GM12878 (cell line): ENCODE results near the gene SLC51A. TPM values are rescaled to one million over a fixed set of nuclear protein-coding genes. Genes with fewer than 3 reads are reported as not detected.

ENCODE experiments used
- ATAC-seq: fragments of 200-7000 bp; cut with Tn5 transposase; 3 replicates; pipeline ENCODE4 v1.9.1; 2020; ENCODE audit warnings: mild to moderate bottlenecking, moderate library complexity
- BruUV-seq: library from RNA; stranded (reverse); fragments of 400-500 nt; replicated peaks from 2 replicates; lab custom pipeline; 2021; lab: Mats Ljungman, UMichigan
- CTCF ChIA-PET: fragments of 300-600 bp; sonication (Branson Sonifier 250); formaldehyde crosslinking; extraction: SDS; loops from one replicate; lab custom pipeline; 2021; ENCODE audit warnings: inconsistent platforms; lab: Yijun Ruan, JAX
- POLR2A ChIA-PET: fragments of 350-600 bp; formaldehyde crosslinking; extraction: SDS; loops from one replicate; lab custom pipeline; 2021; ENCODE audit warnings: inconsistent platforms; lab: Charles Lee
- RAD21 ChIA-PET: fragments of 300-600 bp; sonication (Branson Sonifier 250); formaldehyde crosslinking; loops from one replicate; lab custom pipeline; 2023; ENCODE audit warnings: antibody characterized with exemption; ENCODE audit not compliant: unreplicated experiment; lab: Charles Lee
- SMC1A ChIA-PET: fragments of 300-600 bp; sonication (Branson Sonifier 250); formaldehyde crosslinking; loops from one replicate; lab custom pipeline; 2023; ENCODE audit not compliant: unreplicated experiment, uncharacterized antibody; lab: Charles Lee
- DNase-seq: peaks from one replicate; pipeline ENCODE4 v3.0.0-alpha.2; 2011; ENCODE audit warnings: low read depth, low spot score
- FAIRE-seq: peaks from 3 replicates; lab custom pipeline; 2011; peaks lifted over from hg19 to GRCh38; lab: Jason Lieb, UNC
- H2AFZ ChIP-seq: 2 replicates; pipeline ENCODE4 v1.6.0; 2011; ENCODE audit warnings: low read depth, low read length, control low read depth; ENCODE audit not compliant: control insufficient read depth
- H3K27ac ChIP-seq: 2 replicates; pipeline ENCODE4 v1.5.1; 2011; ENCODE audit warnings: control low read depth; ENCODE audit not compliant: control insufficient read depth, insufficient read depth
- H3K27me3 ChIP-seq, 2 experiments: replicated peaks in 1 of 2; 2 replicates each; pipeline versions ENCODE4 v1.6.0 to v1.6.1; 2011; ENCODE audit warnings: low read length in 1 of 2; ENCODE audit not compliant: control insufficient read depth in 2 of 2, insufficient read depth in 2 of 2
- H3K36me3 ChIP-seq, 2 experiments: 2 replicates each; pipeline ENCODE4 v1.5.1; 2011; ENCODE audit warnings: low read length in 1 of 2; ENCODE audit not compliant: control insufficient read depth in 2 of 2, insufficient read depth in 2 of 2
- H3K4me1 ChIP-seq: 2 replicates; pipeline ENCODE4 v1.6.1; 2011; ENCODE audit warnings: mild to moderate bottlenecking, low read length, moderate library complexity, mixed read lengths; ENCODE audit not compliant: control insufficient read depth, insufficient read depth
- H3K4me2 ChIP-seq: 2 replicates; pipeline ENCODE4 v1.6.0; 2011; ENCODE audit warnings: control low read depth; ENCODE audit not compliant: control insufficient read depth, insufficient read depth
- H3K4me3 ChIP-seq: fragments of 200-600 bp; sonication (generic); 2 replicates; pipeline ENCODE4 v1.5.1; 2016
- H3K79me2 ChIP-seq: 2 replicates; pipeline ENCODE4 v1.6.0; 2011; ENCODE audit warnings: low read length; ENCODE audit not compliant: control insufficient read depth, insufficient read depth
- H3K9ac ChIP-seq: 2 replicates; pipeline ENCODE4 v1.8.0; 2011; ENCODE audit warnings: low read length, control low read depth, mixed read lengths; ENCODE audit not compliant: control insufficient read depth, insufficient read depth
- H3K9me3 ChIP-seq: replicated peaks from 3 replicates; pipeline ENCODE4 v1.5.1; 2011; ENCODE audit warnings: mild to moderate bottlenecking, low read length; ENCODE audit not compliant: control insufficient read depth, insufficient read depth
- H4K20me1 ChIP-seq: 2 replicates; pipeline ENCODE4 v1.6.0; 2011; ENCODE audit not compliant: control insufficient read depth, insufficient read depth
- PAX5 ChIP-seq: IDR thresholded peaks from 2 replicates; pipeline ENCODE4 v1.6.1; 2011; ENCODE audit warnings: low read depth, low read length, borderline replicate concordance
- TAF1 ChIP-seq: IDR thresholded peaks from 2 replicates; pipeline ENCODE4 v1.6.1; 2011; ENCODE audit warnings: mild to moderate bottlenecking, low read depth, low read length, borderline replicate concordance
- WGBS: methylation state at CpG from one replicate; pipeline ENCODE4 v1.1.6; 2016; ENCODE audit warnings: low lambda C conversion rate; ENCODE audit not compliant: insufficient replicate concordance, insufficient coverage; ENCODE audit errors: missing lambda C conversion rate; 5-methylcytosine and 5-hydroxymethylcytosine counted together
- in situ Hi-C: fragments of 300-500 bp; cut with MboI; formaldehyde crosslinking; loops from 9 replicates; pipeline ENCODE4 v1.14.3; 2018; ENCODE audit warnings: mixed read lengths
- intact Hi-C: fragments of 100-400 bp; cut with micrococcal nuclease; formaldehyde crosslinking; loops from one replicate; pipeline ENCODE4 v1.14.2; 2022; ENCODE audit not compliant: unreplicated experiment
- polyA plus RNA-seq, 11 experiments: library from polyadenylated mRNA; depleted of rRNA in 4 of 11; unstranded in 6 of 11; stranded (reverse) in 5 of 11; fragments of >200 nt; fragmentation: Nextera tagmentation in 4 of 11; fragmentation: Illumina TruSeq in 1 of 11; extraction: Ambion mirVana in 4 of 11; extraction: Trizol in 1 of 11; gene quantifications; 1 replicate in 1 of 11; 2 replicates in 10 of 11; pipeline versions ENCODE4 v1.2.1 to v1.2.3, GENCODE V29; 2011 to 2016; ENCODE audit warnings: inconsistent platforms in 2 of 11, missing spikeins in 2 of 11, low read depth in 1 of 11
- total RNA-seq, 4 experiments: library from RNA; depleted of rRNA in 3 of 4; stranded (reverse); fragments of >200 nt in 3 of 4; fragmentation: Illumina TruSeq in 1 of 4; extraction: Trizol in 1 of 4; gene quantifications; 2 replicates each; pipeline versions ENCODE4 v1.2.1 to v1.2.3, GENCODE V29; 2013 to 2021
- TF ChIP-seq, protein P1 (sequence below): IDR thresholded peaks from 2 replicates; pipeline ENCODE4 v1.6.1; 2011; ENCODE audit warnings: mild to moderate bottlenecking, low read depth, low read length, moderate library complexity; ENCODE audit not compliant: insufficient replicate concordance

SLC51A gene
- total and polyA plus RNA-seq, 10 of the 15 experiments (the other 5 are each of a cell fraction or from before 2014, with no cell fraction given), result 0.99 to 3.9 (median 2.2) TPM; not detected in 6

DNA sequence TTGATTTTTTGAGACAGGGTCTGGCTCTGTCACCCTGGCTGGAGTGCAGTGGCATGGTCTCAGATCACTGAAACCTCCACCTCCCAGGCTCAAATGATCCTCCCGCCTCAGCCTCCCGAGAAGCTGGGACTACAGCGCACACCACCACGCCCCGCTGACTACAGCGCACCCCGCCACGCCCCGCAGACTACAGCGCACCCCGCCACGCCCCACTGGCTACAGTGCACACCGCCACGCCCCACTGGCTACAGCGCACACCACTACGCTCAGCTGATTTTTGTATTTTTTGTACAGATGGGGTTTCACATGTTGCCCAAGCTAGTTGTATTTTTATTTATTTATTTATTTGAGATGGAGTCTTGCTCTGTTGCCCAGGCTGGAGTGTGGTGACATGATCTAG is 35.6 kb downstream of the SLC51A start:
- ChIA-PET POLR2A (interaction anchor here (0.5 kb wide), 1 partner anchor 265 kb away, joined by 3 read pairs; no protein-coding TSS in a partner anchor), CTCF (interaction anchor here (0.6 to 2.8 kb wide), 9 partner anchors 14 to 690 kb away, joined by 3 to 13 read pairs (median 4); partner anchors contain the start of gene DYNLT2B), SMC1A (interaction anchor here (0.7 to 2.8 kb wide), 7 partner anchors 30 to 271 kb away, joined by 3 to 21 read pairs (median 4); no protein-coding TSS in a partner anchor), RAD21 (interaction anchor here (1.4 to 2.5 kb wide), 2 partner anchors 25 to 266 kb away, joined by 3 to 15 read pairs; no protein-coding TSS in a partner anchor)
- H3K27ac ChIP-seq, result no peak overlapping the region
- FAIRE-seq (no peak), DNase-seq (no peak), ATAC-seq (no peak)
- no peak overlapping the region for H2AFZ ChIP-seq
- H3K9ac ChIP-seq, result no peak overlapping the region
- no peaks in the 10 kb centered on the region for H3K27me3 ChIP-seq
- H3K79me2 ChIP-seq, result peaks cover 2% of the 10 kb centered on the region
- H4K20me1 ChIP-seq, result peaks cover 4% of the 10 kb centered on the region; the same call in 1 of the 2 replicates
- H3K4me3 ChIP-seq, result no peak overlapping the region
- in situ Hi-C loops, result loop anchor here (5.0 kb wide), 1 partner anchor 270 kb away; no protein-coding TSS in a partner anchor
- TF ChIP-seq, protein P1, sequence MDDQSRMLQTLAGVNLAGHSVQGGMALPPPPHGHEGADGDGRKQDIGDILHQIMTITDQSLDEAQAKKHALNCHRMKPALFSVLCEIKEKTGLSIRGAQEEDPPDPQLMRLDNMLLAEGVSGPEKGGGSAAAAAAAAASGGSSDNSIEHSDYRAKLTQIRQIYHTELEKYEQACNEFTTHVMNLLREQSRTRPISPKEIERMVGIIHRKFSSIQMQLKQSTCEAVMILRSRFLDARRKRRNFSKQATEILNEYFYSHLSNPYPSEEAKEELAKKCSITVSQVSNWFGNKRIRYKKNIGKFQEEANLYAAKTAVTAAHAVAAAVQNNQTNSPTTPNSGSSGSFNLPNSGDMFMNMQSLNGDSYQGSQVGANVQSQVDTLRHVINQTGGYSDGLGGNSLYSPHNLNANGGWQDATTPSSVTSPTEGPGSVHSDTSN, result no peak
- no peak for TF ChIP-seq TAF1
- TF ChIP-seq PAX5, result peak; percentile 21; the same call in 1 of the 2 replicates
- 19% methylated on average over 14 of the region's 16 CpGs for WGBS
- intact Hi-C loops, result loop anchor here (2.0 to 10.0 kb wide), 3 partner anchors 113 to 271 kb away; no protein-coding TSS in a partner anchor
- H3K36me3 ChIP-seq, result peaks cover 5 to 15% of the 10 kb centered on the region in 2 experiments
- H3K4me2 ChIP-seq, result no peak overlapping the region
- peaks cover 2% of the 10 kb centered on the region; the same call in 1 of the 3 replicates for H3K9me3 ChIP-seq
- no peaks in the 10 kb centered on the region for H3K4me1 ChIP-seq
- no TSS peak for BruUV-seq
